Heart right ventricle (tissue), 16 donors: ENCODE measurements around the gene LRCH1. TPM values are rescaled to one million over a fixed set of nuclear protein-coding genes. Genes with fewer than 3 reads are reported as not detected.

Experiments
- ATAC-seq, 8 donors: fragments of 200-7000 bp; cut with Tn5 transposase; one replicate each; pipeline ENCODE4 v1.9.1; 2020; ENCODE audit warnings: mild to moderate bottlenecking in 8 of 8, moderate library complexity in 8 of 8, moderate number of reproducible peaks in 1 of 8
- DNase-seq, 2 donors: peaks; one replicate each; pipeline ENCODE4 v3.0.0-alpha.2; 2020
- H3K27ac ChIP-seq, 10 donors: fragments of 200-600 bp; sonication (generic) in 2 of 10; one replicate each; pipeline versions ENCODE4 v1.5.0 to v1.8.0; 2020 to 2022; ENCODE audit warnings: mild to moderate bottlenecking in 3 of 10
- H3K27me3 ChIP-seq, 7 donors: fragments of 200-600 bp; one replicate each; pipeline ENCODE4 v1.8.0; 2021 to 2022; ENCODE audit warnings: mild to moderate bottlenecking in 2 of 7
- H3K36me3 ChIP-seq, 9 donors: fragments of 200-600 bp; sonication (generic) in 1 of 9; one replicate each; pipeline versions ENCODE4 v1.5.0 to v1.8.0; 2020 to 2022; ENCODE audit warnings: mild to moderate bottlenecking in 2 of 9
- H3K4me1 ChIP-seq, 9 donors: fragments of 200-600 bp; sonication (generic) in 1 of 9; one replicate each; pipeline versions ENCODE4 v1.5.0 to v1.8.0; 2020 to 2022; ENCODE audit warnings: mild to moderate bottlenecking in 4 of 9
- H3K4me3 ChIP-seq, 10 donors: fragments of 200-600 bp; sonication (generic) in 2 of 10; one replicate each; pipeline versions ENCODE4 v1.5.0 to v1.8.0; 2020 to 2022; ENCODE audit warnings: mild to moderate bottlenecking in 7 of 10, moderate library complexity in 2 of 10
- H3K9me3 ChIP-seq, 11 donors: fragments of 200-600 bp in 10 of 11; sonication (generic) in 2 of 11; one replicate each; pipeline versions ENCODE4 v1.5.0 to v1.8.0; 2013 to 2022; ENCODE audit warnings: mild to moderate bottlenecking in 2 of 11, control low read depth in 1 of 11, moderate library complexity in 1 of 11
- CTCF ChIP-seq, 9 donors: fragments of 200-600 bp; sonication (generic) in 2 of 9; IDR thresholded peaks; one replicate each; pipeline versions ENCODE4 v1.5.0 to v1.8.0; 2021 to 2022; ENCODE audit warnings: antibody characterized with exemption in 9 of 9, mild to moderate bottlenecking in 5 of 9, moderate library complexity in 1 of 9
- WGBS, 2 donors: extraction: QIAGEN DNeasy Blood & Tissue Kit; methylation state at CpG; one replicate each; pipeline ENCODE4 v1.1.7; 2013; ENCODE audit warnings: inconsistent platforms in 1 of 2; 5-methylcytosine and 5-hydroxymethylcytosine counted together
- intact Hi-C, 10 donors: fragments of 100-400 bp; cut with DNase I; formaldehyde crosslinking; loops; one replicate each; pipeline versions ENCODE4 v1.11.1 to v1.14.2; 2022
- polyA plus RNA-seq, 2 donors: library from polyadenylated mRNA; stranded (reverse); fragments of 200-250 nt; gene quantifications; one replicate each; pipeline ENCODE4 v1.2.3, GENCODE V29; 2013
- total RNA-seq, 10 donors: library from RNA; stranded (reverse); fragmentation: NEBNext Ultra II Directional in 3 of 10; extraction: Animal tissue kit (Norgen Biotek cat#: 25700) in 3 of 10; gene quantifications; one replicate each; pipeline versions ENCODE4 v1.2.1 to v1.2.4, GENCODE V29; 2021 to 2023
- donor health status: Arrhythmogenic right ventricular cardiomyopathy.
- donor health status: ischemic (EF 13 %, LVEDD 7.1; RV severe dilation, severe dysfunction).
- donor health status: healthy with polysubstance abuse.
- donor health status: DM: no; HTN: yes; CAD: no.
- donor health status: DM: no; HTN: no; CAD: no.
- donor health status: ischemic (EF 25% LVEDD 6.9; RV normal size, moderate dysfunction).
- donor health status: ischemic (EF 25% LVEDD 5.7; RV mildly dilated, moderate dysfunction).
- donor health status: healthy.
- donor health status: DM: yes; HTN: yes; CAD: no.
- donor health status: Ischemic cardiomyopathy.
- donor health status: ischemic (EF 35%, LVEDD 5.7; RV mildly dilated, moderate dysfunction).
- donor health status: nonischemic (EF 11% LVEDD 7.7; RV severe dilation, severe dysfunction).
- donor health status: DM: yes; HTN: yes; CAD: no.
- donor health status: PGD.
- donor health status: ischemic (EF 29% LVEDD 5.4; RV normal size, mild dysfunction).
- donor health status: nonischemic (EF 23%, LVEDD 6.1; RV moderate dilation, normal function).

Gene LRCH1
- total and polyA plus RNA-seq, 12 donors = 4.1 to 20.3 (median 13.1) TPM

- no peaks in the 10 kb centered on the region for H3K9me3 ChIP-seq
- peak; percentile 94 to 95 for DNase-seq
- peaks cover 2 to 46% (median 34%) of the 10 kb centered on the region in 9 donors for H3K4me1 ChIP-seq
- H3K36me3 ChIP-seq = peaks cover 0 to 18% (median 0%) of the 10 kb centered on the region in 9 donors
- H3K27ac ChIP-seq = peak within 1 kb of the TSS; percentile 78 to 95 (median 92)
- WGBS, 2 donors = 0 to 1% methylated on average over 77 of the region's 77 CpGs
- H3K4me3 ChIP-seq = peak within 1 kb of the TSS; percentile 57 to 95 (median 76)
- intact Hi-C loops = no loop called here
- peak; percentile 99 to 100 (median 99) for ATAC-seq
- no peaks in the 10 kb centered on the region for H3K27me3 ChIP-seq
- peak in 2 of 9 donors; percentile 11 to 13 for TF ChIP-seq CTCF (IDR thresholded peaks at IDR 0.05)
These were observed 243.8 kb downstream of the LRCH1 start, which contains the start of gene ESD for GRCh38 chr13:46796515-46797474. Gene ESD, minus strand, starts transcription at chr13:46797161. Its CDS starts 5,748 bp downstream, at chr13:46791413.

- WGBS, 2 donors = 55 to 67% methylated on average over 9 of the region's 9 CpGs
These were observed 244.7 kb downstream of the LRCH1 start for GRCh38 chr13:46797501-46798237.

GRCh38 chr13:46799139-46799538, 246.2 kb downstream of the LRCH1 start:
- intact Hi-C loops = no loop called here
- Histone ChIP-seq H3K27me3 (no peaks in the 10 kb centered on the region), H3K4me1 (peaks cover 2 to 32% (median 25%) of the 10 kb centered on the region in 9 donors), H3K27ac (no peak overlapping the region), H3K36me3 (no peaks in the 10 kb centered on the region), H3K9me3 (no peaks in the 10 kb centered on the region), H3K4me3 (no peak overlapping the region)
- WGBS, 2 donors = 87 to 88% methylated on average over 4 of the region's 4 CpGs
- no peak for DNase-seq
- TF ChIP-seq CTCF (IDR thresholded peaks at IDR 0.05) = no peak
- ATAC-seq = no peak

More at GRCh38 chr13:46797501-46798237, 244.7 kb downstream of the LRCH1 start:
- Histone ChIP-seq H3K4me1 (peaks cover 2 to 46% (median 34%) of the 10 kb centered on the region in 9 donors), H3K4me3 (peak overlapping the region; percentile 57 to 95 (median 76)), H3K9me3 (no peaks in the 10 kb centered on the region), H3K27ac (peak overlapping the region; percentile 78 to 95 (median 92)), H3K27me3 (no peaks in the 10 kb centered on the region), H3K36me3 (peaks cover 0 to 9% (median 0%) of the 10 kb centered on the region in 9 donors)
- TF ChIP-seq CTCF (IDR thresholded peaks at IDR 0.05) = no peak
- DNase-seq (no peak), ATAC-seq (peak in 2 of 8 donors; percentile 1 to 36)
- intact Hi-C loops = no loop called here

- WGBS, 2 donors = 76 to 82% methylated on average over 1 of the region's 1 CpG
- no peak overlapping the region for H3K4me3 ChIP-seq
- H3K36me3 ChIP-seq = no peaks in the 10 kb centered on the region
- peaks cover 0 to 10% (median 6%) of the 10 kb centered on the region in 9 donors for H3K4me1 ChIP-seq
- H3K27ac ChIP-seq = no peak overlapping the region
- no peaks in the 10 kb centered on the region for H3K9me3 ChIP-seq
- ATAC-seq (no peak), DNase-seq (no peak)
- intact Hi-C loops = no loop called here
- TF ChIP-seq CTCF (IDR thresholded peaks at IDR 0.05) = no peak
- no peaks in the 10 kb centered on the region for H3K27me3 ChIP-seq
These were observed 248.9 kb downstream of the LRCH1 start for GRCh38 chr13:46801858-46802257.
